Prostate gland (tissue), 2 donors: Measurements from ENCODE around the gene CCL4.
"Not testable (repeated sequence)": the region's sequence is repeated elsewhere in the genome, so short reads cannot be mapped to it uniquely, and the experiment has no call there.

Experiments
- POLR2A ChIP-seq: fragments of 450-650 bp; IDR thresholded peaks from one replicate; pipeline ENCODE4 v1.6.1; 2016; ENCODE audit warnings: antibody characterized with exemption, mild to moderate bottlenecking
- POLR2AphosphoS5 ChIP-seq: sonication (generic); formaldehyde crosslinking; IDR thresholded peaks from one replicate; pipeline ENCODE4 v1.6.1; 2017; ENCODE audit warnings: antibody characterized with exemption
- TF ChIP-seq, protein P1 (sequence below), 4 experiments: fragments of 200-600 bp in 2 of 4; fragments of 450-650 bp in 2 of 4; sonication (generic) in 2 of 4; IDR thresholded peaks; 1 replicate in 3 of 4; 2 replicates in 1 of 4; pipeline ENCODE4 v1.5.1; 2016 to 2019; ENCODE audit warnings: antibody characterized with exemption in 4 of 4, mild to moderate bottlenecking in 2 of 4, moderate library complexity in 2 of 4

DNA sequence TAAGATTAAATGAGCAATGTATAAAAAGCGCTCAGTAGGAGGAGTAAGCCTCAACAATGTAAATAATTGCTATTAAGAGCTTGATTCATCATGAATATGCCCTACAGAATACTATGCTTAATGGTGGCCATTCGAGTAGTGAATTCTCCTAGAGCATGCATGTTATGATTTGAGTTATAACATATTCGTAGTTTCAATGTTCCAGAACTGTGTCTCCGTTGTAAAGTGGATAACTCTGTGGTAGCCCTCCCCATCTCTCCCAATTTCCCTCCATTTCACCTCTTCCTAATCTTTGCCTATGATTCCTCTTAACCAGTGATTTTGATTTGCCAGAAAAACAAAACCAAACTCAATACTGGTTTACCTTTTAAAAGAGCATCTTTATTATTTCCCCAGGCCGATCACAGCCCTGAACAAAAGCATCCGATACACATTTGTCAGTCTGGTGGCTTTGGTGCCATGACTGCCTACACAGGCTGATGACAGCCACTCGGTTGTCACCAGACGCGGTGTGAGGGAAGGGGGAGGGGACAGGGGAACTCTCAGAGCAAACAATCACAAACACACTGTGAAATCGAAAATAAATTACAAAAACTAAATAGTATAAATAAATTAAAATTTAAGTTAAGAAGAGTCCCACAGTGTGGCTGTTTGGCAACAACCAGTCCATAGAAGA is 15.6 kb upstream of the CCL4 start:
- TF ChIP-seq, protein P1, sequence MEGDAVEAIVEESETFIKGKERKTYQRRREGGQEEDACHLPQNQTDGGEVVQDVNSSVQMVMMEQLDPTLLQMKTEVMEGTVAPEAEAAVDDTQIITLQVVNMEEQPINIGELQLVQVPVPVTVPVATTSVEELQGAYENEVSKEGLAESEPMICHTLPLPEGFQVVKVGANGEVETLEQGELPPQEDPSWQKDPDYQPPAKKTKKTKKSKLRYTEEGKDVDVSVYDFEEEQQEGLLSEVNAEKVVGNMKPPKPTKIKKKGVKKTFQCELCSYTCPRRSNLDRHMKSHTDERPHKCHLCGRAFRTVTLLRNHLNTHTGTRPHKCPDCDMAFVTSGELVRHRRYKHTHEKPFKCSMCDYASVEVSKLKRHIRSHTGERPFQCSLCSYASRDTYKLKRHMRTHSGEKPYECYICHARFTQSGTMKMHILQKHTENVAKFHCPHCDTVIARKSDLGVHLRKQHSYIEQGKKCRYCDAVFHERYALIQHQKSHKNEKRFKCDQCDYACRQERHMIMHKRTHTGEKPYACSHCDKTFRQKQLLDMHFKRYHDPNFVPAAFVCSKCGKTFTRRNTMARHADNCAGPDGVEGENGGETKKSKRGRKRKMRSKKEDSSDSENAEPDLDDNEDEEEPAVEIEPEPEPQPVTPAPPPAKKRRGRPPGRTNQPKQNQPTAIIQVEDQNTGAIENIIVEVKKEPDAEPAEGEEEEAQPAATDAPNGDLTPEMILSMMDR (IDR thresholded peaks at IDR 0.05), result not testable (repeated sequence)
- TF ChIP-seq POLR2AphosphoS5, POLR2A: not testable (repeated sequence)
